Measurements from ENCODE around the gene NKAIN2. TPM values are rescaled to one million over a fixed set of nuclear protein-coding genes. Genes with fewer than 3 reads are reported as not detected.
A peak's percentile ranks its signal among the peaks of the same experiment; 100 is the strongest.

NKAIN2 gene
- polyA plus RNA-seq, 1 donor from 2014 or later, result not detected

GRCh38 chr6:124772733-124773319, 969.2 kb downstream of the NKAIN2 start:
- Mint-ChIP-seq H3K36me3 (no peaks in the 10 kb centered on the region), H3K9me3 (peaks cover 0 to under 1% (median 0%) of the 10 kb centered on the region in 3 donors), H3K27ac (no peak overlapping the region), H3K4me3 (no peak overlapping the region), H3K27me3 (no peaks in the 10 kb centered on the region), H3K4me1 (no peaks in the 10 kb centered on the region)

- Mint-ChIP-seq H3K27me3 (no peaks in the 10 kb centered on the region), H3K27ac (no peak overlapping the region), H3K4me3 (no peak overlapping the region), H3K36me3 (no peaks in the 10 kb centered on the region), H3K4me1 (no peaks in the 10 kb centered on the region), H3K9me3 (peaks cover 0 to 3% (median 3%) of the 10 kb centered on the region in 3 donors)
Measured at GRCh38 chr6:124775121-124775520, 971.5 kb downstream of the NKAIN2 start.

DNA sequence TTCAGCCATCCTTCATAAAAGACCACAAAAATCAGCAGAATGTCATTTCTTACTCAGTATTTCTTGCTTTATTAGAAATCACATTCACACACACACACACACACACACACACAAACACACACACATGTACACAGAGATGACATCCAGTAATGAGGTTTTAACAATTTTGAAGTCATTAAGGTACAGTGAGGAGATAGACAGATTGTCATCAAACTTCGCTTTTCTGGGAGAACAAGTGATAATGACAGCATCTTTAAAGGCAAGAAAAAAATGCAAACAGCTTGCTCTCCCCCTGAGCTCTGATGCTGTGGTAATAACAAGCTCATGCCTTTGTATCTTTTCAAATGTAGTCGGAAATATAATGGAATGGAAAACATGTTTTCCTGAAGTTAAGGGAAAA, 974.2 kb downstream of the NKAIN2 start:
- H3K27ac Mint-ChIP-seq, result no peak overlapping the region
- no peaks in the 10 kb centered on the region for H3K36me3 Mint-ChIP-seq
- H3K9me3 Mint-ChIP-seq, result peaks cover 3% of the 10 kb centered on the region in 3 donors
- H3K27me3 Mint-ChIP-seq, result no peaks in the 10 kb centered on the region
- H3K4me3 Mint-ChIP-seq, result no peak overlapping the region
- H3K4me1 Mint-ChIP-seq, result no peaks in the 10 kb centered on the region

GRCh38 chr6:124780623-124781022, 977.0 kb downstream of the NKAIN2 start:
- Mint-ChIP-seq H3K9me3 (peaks cover 3 to 8% (median 3%) of the 10 kb centered on the region in 3 donors), H3K4me1 (no peaks in the 10 kb centered on the region), H3K27me3 (no peaks in the 10 kb centered on the region), H3K4me3 (no peak overlapping the region), H3K27ac (no peak overlapping the region), H3K36me3 (no peaks in the 10 kb centered on the region)

GRCh38 chr6:124783344-124783743, 979.7 kb downstream of the NKAIN2 start:
- H3K4me1 Mint-ChIP-seq, result no peaks in the 10 kb centered on the region
- peaks cover 0 to 12% (median 3%) of the 10 kb centered on the region in 3 donors for H3K9me3 Mint-ChIP-seq
- H3K36me3 Mint-ChIP-seq, result no peaks in the 10 kb centered on the region
- H3K27ac Mint-ChIP-seq, result no peak overlapping the region
- no peak overlapping the region for H3K4me3 Mint-ChIP-seq
- no peaks in the 10 kb centered on the region for H3K27me3 Mint-ChIP-seq

DNA sequence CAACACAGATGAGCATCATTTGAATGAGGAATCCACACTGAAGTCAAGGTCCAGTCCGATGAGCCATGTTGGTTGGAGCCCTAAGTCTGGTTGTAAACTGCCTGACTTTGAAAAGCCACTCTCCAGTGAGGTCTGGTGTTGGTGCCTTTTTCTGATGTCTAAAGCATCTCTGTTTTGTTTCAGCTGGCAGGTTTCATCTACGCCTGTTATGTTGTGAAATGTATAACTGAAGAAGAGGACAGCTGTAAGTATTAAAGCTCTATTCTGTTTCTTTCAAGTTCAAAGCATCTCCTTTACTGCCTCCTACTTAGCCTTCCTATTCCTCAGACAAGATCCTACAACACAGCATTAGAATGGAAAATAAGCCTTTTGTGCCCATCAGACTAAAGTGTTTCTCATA, 987.5 kb downstream of the NKAIN2 start:
- H3K4me1 Mint-ChIP-seq, result no peaks in the 10 kb centered on the region
- H3K9me3 Mint-ChIP-seq, result peaks cover 0 to 10% (median 2%) of the 10 kb centered on the region in 3 donors
- no peak overlapping the region for H3K27ac Mint-ChIP-seq
- no peaks in the 10 kb centered on the region for H3K27me3 Mint-ChIP-seq
- H3K36me3 Mint-ChIP-seq, result no peaks in the 10 kb centered on the region
- H3K4me3 Mint-ChIP-seq, result no peak overlapping the region

GRCh38 chr6:124792386-124792785, 988.7 kb downstream of the NKAIN2 start:
- no peak overlapping the region for H3K4me3 Mint-ChIP-seq
- H3K27ac Mint-ChIP-seq, result no peak overlapping the region
- no peaks in the 10 kb centered on the region for H3K27me3 Mint-ChIP-seq
- no peaks in the 10 kb centered on the region for H3K36me3 Mint-ChIP-seq
- H3K4me1 Mint-ChIP-seq, result no peaks in the 10 kb centered on the region
- H3K9me3 Mint-ChIP-seq, result peaks cover 0 to 10% (median 2%) of the 10 kb centered on the region in 3 donors

GRCh38 chr6:124793398-124793797, 989.7 kb downstream of the NKAIN2 start:
- Mint-ChIP-seq H3K4me1 (no peaks in the 10 kb centered on the region), H3K9me3 (peaks cover 0 to 7% (median 2%) of the 10 kb centered on the region in 3 donors), H3K4me3 (no peak overlapping the region), H3K27me3 (no peaks in the 10 kb centered on the region), H3K27ac (no peak overlapping the region), H3K36me3 (no peaks in the 10 kb centered on the region)

DNA sequence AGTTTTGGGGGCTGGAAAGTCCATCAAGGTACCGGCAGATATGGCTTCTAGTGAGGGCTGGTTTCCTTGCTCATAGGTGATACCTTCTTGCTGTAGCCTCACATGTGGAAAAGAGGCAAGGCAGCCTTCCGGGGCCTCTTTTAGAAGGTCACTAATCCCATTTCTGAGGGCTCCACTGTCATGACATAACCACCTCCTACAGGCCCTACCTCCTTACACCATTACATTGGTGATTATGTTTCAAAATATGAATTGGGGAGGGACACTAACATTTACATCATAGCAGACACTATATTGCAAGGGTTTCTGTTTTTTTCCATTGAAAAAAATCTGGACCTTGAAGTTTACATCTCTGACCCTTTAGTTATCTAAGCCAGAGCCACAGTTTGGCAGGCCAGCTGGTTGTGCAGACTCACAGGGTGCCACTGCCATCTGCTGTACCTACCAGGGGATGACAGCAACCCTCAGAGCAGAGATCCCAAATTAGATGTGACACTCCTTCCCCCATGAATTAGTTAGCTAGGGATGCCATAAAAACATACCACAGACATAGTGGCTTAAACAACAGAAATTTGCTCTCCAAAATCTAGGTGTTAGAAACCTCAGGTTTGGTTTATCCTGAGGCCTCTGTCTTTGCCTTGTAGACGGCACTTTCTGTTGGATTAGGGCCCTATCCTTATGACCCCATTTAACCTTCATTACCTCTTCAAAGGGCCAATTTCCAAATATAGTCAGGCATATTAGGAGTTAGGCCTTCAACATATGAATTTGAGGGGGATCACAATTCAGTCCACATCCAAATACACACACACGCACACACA, 992.2 kb downstream of the NKAIN2 start:
- Mint-ChIP-seq H3K9me3 (peaks cover 0 to 7% (median 2%) of the 10 kb centered on the region in 3 donors), H3K4me3 (no peak overlapping the region), H3K27me3 (no peaks in the 10 kb centered on the region), H3K36me3 (no peaks in the 10 kb centered on the region), H3K27ac (no peak overlapping the region), H3K4me1 (no peaks in the 10 kb centered on the region)

DNA sequence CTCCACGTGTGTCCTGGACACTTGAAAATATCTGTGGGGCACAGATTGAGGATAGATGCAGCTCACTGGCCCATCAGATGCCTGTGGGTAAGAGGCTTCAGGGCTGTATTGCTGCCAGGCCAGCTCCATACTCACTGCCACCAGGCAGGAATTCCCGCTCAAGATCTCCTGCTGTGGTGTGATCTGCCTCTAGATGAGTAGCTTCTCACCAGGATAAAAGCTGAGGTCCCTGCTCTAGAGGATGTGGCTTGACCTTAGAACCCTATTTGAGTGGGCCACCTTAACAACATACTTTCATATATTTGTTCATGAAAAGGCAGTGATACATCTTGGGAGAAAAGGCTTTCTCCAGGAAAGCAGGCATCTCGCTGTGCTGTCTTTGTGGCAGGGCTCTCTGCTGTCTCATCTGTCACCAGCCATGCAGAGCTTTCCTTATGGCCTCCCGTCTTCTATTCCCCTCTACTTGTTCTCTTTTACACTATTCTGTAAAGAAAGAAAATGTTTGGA, 992.9 kb downstream of the NKAIN2 start:
- Mint-ChIP-seq H3K27ac (peak overlapping the region in 1 of 3 donors; percentile 81), H3K4me3 (no peak overlapping the region), H3K9me3 (peaks cover 0 to 7% (median 0%) of the 10 kb centered on the region in 3 donors), H3K27me3 (no peaks in the 10 kb centered on the region), H3K4me1 (no peaks in the 10 kb centered on the region), H3K36me3 (no peaks in the 10 kb centered on the region)

DNA sequence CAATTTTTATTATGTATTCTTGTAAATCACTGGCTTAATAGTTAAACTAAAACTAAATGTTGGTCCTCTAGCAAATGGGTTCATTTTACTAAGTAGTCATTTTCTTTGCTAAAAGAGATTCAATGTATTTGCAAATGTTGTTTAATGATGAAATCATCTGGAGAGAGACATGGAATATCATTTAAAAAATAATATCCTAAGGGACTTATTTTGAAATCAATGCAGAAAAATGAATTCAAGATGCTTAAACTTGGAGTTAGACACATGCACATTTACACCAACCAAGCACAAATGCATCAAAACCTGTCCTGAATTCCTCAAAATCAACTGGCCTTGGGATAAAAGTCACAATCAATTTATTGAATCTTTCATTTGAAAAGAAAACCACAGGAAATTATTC, 993.6 kb downstream of the NKAIN2 start:
- no peaks in the 10 kb centered on the region for H3K27me3 Mint-ChIP-seq
- no peak overlapping the region for H3K27ac Mint-ChIP-seq
- no peaks in the 10 kb centered on the region for H3K36me3 Mint-ChIP-seq
- H3K4me1 Mint-ChIP-seq, result no peaks in the 10 kb centered on the region
- H3K4me3 Mint-ChIP-seq, result no peak overlapping the region
- peaks cover 0 to 7% (median 0%) of the 10 kb centered on the region in 3 donors for H3K9me3 Mint-ChIP-seq

GRCh38 chr6:124798942-124799496, 995.4 kb downstream of the NKAIN2 start:
- Mint-ChIP-seq H3K4me1 (no peaks in the 10 kb centered on the region), H3K9me3 (no peaks in the 10 kb centered on the region), H3K27ac (peak overlapping the region in 1 of 3 donors; percentile 46), H3K27me3 (no peaks in the 10 kb centered on the region), H3K36me3 (no peaks in the 10 kb centered on the region), H3K4me3 (no peak overlapping the region)

DNA sequence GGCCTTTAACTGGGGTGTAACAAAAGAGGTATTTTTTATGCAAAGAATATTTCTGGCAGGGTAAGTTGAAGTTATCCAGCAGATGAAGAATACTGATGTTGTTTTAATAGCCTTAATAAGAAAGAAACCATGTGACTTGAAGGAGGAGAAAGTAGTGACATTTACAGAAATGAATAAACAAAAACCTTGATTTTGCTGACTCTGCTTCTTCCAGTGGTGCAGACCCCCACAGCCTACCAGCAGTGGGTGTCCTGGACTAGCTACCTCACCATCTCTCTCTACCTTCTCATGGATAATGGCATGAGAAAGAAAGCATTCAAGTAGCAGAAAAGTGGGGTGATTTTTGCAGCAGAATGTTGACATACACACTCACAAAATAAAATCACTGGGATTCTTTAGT, 996.0 kb downstream of the NKAIN2 start:
- no peaks in the 10 kb centered on the region for H3K36me3 Mint-ChIP-seq
- H3K27ac Mint-ChIP-seq, result no peak overlapping the region
- no peaks in the 10 kb centered on the region for H3K4me1 Mint-ChIP-seq
- no peaks in the 10 kb centered on the region for H3K27me3 Mint-ChIP-seq
- no peaks in the 10 kb centered on the region for H3K9me3 Mint-ChIP-seq
- no peak overlapping the region for H3K4me3 Mint-ChIP-seq

DNA sequence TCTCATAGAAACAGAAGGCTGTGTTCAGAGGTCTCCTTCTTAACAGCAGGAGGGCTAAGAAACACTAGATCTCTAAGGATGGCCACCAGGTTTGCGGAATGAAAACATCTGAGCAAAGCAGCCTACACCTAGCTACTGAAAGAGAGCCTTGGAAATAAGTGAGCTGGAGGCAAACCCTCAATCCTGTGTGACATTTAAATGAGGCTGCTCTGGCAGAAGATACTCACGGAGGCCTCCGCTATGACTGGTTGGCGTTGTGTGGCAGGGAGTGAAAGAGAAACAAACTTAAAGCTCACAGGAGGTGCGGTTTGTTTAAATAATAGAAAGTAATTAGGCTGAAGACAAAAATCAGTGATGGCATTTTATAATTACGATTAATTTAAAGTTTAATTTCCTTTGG, 996.6 kb downstream of the NKAIN2 start:
- Mint-ChIP-seq H3K4me3 (peak overlapping the region in 1 of 4 donors; percentile 21), H3K36me3 (no peaks in the 10 kb centered on the region), H3K27me3 (no peaks in the 10 kb centered on the region), H3K27ac (no peak overlapping the region), H3K9me3 (no peaks in the 10 kb centered on the region), H3K4me1 (no peaks in the 10 kb centered on the region)

GRCh38 chr6:124812067-124812466, 1008.4 kb downstream of the NKAIN2 start:
- Mint-ChIP-seq H3K9me3 (peaks cover 0 to 6% (median 3%) of the 10 kb centered on the region in 3 donors), H3K4me3 (no peak overlapping the region), H3K36me3 (no peaks in the 10 kb centered on the region), H3K27ac (no peak overlapping the region), H3K27me3 (no peaks in the 10 kb centered on the region), H3K4me1 (no peaks in the 10 kb centered on the region)

Measured in IgD-negative memory B cell (primary cell).